Panc1 (cell line): Measurements from ENCODE around the gene MAP1LC3C.

Experiments
- POLR2AphosphoS5 ChIP-seq: IDR thresholded peaks from 2 replicates; pipeline ENCODE4 v1.6.1; 2012; ENCODE audit warnings: mild to moderate bottlenecking, low read depth, low read length, moderate library complexity
- TCF7L2 ChIP-seq: IDR thresholded peaks from 2 replicates; pipeline ENCODE4 v1.6.1; 2011; ENCODE audit warnings: mild to moderate bottlenecking, low read depth, low read length, inconsistent platforms
- TF ChIP-seq, protein P1 (sequence below): fragments of 450-650 bp; IDR thresholded peaks from 2 replicates; pipeline ENCODE4 v1.5.1; 2017; ENCODE audit warnings: mild to moderate bottlenecking
- TF ChIP-seq, protein P2 (sequence below), 2 experiments: IDR thresholded peaks; 2 replicates each; pipeline ENCODE4 v1.6.1; 2011 to 2012; ENCODE audit warnings: low read depth in 2 of 2, control low read depth in 1 of 2, low read length in 1 of 2, mild to moderate bottlenecking in 1 of 2, moderate library complexity in 1 of 2; ENCODE audit not compliant: insufficient read depth in 1 of 2

DNA sequence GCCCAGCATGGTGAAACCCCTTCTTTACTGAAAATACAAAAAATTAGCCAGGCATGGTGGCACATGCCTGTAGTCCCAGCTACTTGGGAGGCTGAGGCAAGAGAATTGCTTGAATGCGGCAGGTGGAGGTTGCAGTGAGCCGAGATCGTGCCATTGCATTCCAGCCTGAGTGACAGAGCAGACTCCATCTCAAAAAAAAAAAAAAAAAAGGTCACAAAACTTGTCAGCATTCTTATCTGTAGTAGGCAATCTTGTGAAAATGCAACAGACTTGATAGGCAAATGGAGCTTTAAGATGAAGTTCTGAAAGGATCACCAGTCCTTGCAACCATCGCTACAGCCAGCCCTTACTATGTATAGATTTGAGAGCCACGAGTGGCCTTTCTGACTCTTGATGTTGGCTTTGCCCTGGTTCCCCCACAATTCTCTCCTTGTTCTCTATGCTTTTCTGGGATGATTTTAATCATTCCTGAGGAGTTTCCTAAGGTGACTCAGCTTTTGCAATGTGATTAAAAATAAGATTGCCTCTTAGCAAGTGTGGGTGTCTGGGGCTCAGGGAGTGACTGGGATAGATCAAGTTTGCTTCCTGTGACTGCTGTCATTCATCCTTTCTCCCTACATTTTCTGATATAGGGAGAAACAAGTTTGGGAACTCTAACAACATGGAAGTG lies 7.1 kb upstream of the MAP1LC3C start:
- TF ChIP-seq, protein P1, sequence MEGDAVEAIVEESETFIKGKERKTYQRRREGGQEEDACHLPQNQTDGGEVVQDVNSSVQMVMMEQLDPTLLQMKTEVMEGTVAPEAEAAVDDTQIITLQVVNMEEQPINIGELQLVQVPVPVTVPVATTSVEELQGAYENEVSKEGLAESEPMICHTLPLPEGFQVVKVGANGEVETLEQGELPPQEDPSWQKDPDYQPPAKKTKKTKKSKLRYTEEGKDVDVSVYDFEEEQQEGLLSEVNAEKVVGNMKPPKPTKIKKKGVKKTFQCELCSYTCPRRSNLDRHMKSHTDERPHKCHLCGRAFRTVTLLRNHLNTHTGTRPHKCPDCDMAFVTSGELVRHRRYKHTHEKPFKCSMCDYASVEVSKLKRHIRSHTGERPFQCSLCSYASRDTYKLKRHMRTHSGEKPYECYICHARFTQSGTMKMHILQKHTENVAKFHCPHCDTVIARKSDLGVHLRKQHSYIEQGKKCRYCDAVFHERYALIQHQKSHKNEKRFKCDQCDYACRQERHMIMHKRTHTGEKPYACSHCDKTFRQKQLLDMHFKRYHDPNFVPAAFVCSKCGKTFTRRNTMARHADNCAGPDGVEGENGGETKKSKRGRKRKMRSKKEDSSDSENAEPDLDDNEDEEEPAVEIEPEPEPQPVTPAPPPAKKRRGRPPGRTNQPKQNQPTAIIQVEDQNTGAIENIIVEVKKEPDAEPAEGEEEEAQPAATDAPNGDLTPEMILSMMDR, result no peak
- TF ChIP-seq TCF7L2 (no peak), POLR2AphosphoS5 (no peak)
- TF ChIP-seq, protein P2, sequence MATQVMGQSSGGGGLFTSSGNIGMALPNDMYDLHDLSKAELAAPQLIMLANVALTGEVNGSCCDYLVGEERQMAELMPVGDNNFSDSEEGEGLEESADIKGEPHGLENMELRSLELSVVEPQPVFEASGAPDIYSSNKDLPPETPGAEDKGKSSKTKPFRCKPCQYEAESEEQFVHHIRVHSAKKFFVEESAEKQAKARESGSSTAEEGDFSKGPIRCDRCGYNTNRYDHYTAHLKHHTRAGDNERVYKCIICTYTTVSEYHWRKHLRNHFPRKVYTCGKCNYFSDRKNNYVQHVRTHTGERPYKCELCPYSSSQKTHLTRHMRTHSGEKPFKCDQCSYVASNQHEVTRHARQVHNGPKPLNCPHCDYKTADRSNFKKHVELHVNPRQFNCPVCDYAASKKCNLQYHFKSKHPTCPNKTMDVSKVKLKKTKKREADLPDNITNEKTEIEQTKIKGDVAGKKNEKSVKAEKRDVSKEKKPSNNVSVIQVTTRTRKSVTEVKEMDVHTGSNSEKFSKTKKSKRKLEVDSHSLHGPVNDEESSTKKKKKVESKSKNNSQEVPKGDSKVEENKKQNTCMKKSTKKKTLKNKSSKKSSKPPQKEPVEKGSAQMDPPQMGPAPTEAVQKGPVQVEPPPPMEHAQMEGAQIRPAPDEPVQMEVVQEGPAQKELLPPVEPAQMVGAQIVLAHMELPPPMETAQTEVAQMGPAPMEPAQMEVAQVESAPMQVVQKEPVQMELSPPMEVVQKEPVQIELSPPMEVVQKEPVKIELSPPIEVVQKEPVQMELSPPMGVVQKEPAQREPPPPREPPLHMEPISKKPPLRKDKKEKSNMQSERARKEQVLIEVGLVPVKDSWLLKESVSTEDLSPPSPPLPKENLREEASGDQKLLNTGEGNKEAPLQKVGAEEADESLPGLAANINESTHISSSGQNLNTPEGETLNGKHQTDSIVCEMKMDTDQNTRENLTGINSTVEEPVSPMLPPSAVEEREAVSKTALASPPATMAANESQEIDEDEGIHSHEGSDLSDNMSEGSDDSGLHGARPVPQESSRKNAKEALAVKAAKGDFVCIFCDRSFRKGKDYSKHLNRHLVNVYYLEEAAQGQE (IDR thresholded peaks at IDR 0.05; ENCODE audit: insufficient read depth in 1 of 2, low read depth in 2 of 2, low read length in 1 of 2), result no peak
